Natural killer cell treated with Interleukin-12 subunit alpha and Interleukin-12 subunit beta and Interleukin-15 and Interleukin-18, amount 100 ng/mL, for 72 hours (primary cell): ENCODE measurements around the gene SOAT2. TPM values are rescaled to one million over a fixed set of nuclear protein-coding genes. Genes with fewer than 3 reads are reported as not detected.

Experiments used
- ATAC-seq, 2 donors: fragments of 150-1000 bp; cut with Tn5 transposase in 1 of 2; sonication (Bioruptor Pico), chemical (Tn5 transposase) in 1 of 2; 2 replicates each; pipeline ENCODE4 v1.10.0; 2021
- DNase-seq: peaks from one replicate; pipeline ENCODE4 v3.0.0; 2022; ENCODE audit warnings: low spot score
- H3K27ac Mint-ChIP-seq, 2 donors: 1 replicate in 1 of 2; 2 replicates in 1 of 2; pipeline ENCODE4 v1.8.0; 2022; ENCODE audit warnings: mixed read lengths in 2 of 2, mild to moderate bottlenecking in 1 of 2, moderate library complexity in 1 of 2
- H3K27me3 Mint-ChIP-seq, 2 donors: 1 replicate in 1 of 2; 2 replicates in 1 of 2; pipeline ENCODE4 v1.8.0; 2022; ENCODE audit warnings: mixed read lengths in 2 of 2
- H3K36me3 Mint-ChIP-seq: one replicate; pipeline ENCODE4 v1.8.0; 2022; ENCODE audit warnings: mixed read lengths
- H3K4me1 Mint-ChIP-seq, 2 donors: 1 replicate in 1 of 2; 2 replicates in 1 of 2; pipeline ENCODE4 v1.8.0; 2022; ENCODE audit warnings: low read depth in 2 of 2, mixed read lengths in 2 of 2, mild to moderate bottlenecking in 1 of 2
- H3K4me3 Mint-ChIP-seq: one replicate; pipeline ENCODE4 v1.8.0; 2022; ENCODE audit warnings: mixed read lengths
- H3K9me3 Mint-ChIP-seq: 2 replicates; pipeline ENCODE4 v1.8.0; 2022; ENCODE audit warnings: mixed read lengths
- total RNA-seq, 2 donors: library from RNA; stranded (reverse); gene quantifications; one replicate each; pipeline ENCODE4 v1.2.3, GENCODE V29; 2022

SOAT2 gene
- total RNA-seq, 2 donors from 2014 or later, result 0.26 TPM; not detected in 1

DNA sequence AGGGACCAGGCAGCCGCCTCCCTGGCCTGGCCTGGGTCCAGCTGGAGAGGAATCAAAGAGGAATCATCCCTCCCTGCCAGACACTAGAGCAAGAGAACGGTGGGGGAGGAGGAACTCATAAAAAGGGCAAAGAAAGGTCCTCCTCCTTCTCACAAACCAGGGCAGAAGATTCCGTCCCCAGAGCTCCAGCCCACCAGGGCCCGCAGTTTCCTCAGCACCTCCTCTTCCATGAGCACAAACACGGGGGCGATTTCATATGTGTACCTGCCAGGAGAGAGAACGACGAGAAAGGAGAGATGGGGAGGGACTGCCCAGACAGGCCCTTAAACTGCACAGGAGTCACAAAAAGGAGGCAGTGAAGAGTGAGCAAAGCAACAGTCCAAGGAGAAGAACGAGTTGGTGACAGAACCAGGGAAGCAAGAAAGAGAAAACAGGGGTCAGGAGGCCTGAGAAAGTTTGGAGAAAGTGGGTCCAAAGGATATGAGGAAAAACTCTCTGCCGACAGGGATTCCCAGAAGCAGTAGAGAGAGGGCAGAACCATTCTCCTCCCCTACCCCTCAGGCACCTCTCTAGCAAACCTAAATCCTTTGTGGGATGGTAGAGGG lies 68.5 kb downstream of the SOAT2 start:
- no peak for DNase-seq
- Mint-ChIP-seq H3K9me3 (no peaks in the 10 kb centered on the region), H3K27me3 (no peaks in the 10 kb centered on the region), H3K27ac (no peak overlapping the region), H3K4me1 (peaks cover 10 to 11% of the 10 kb centered on the region in 2 donors), H3K4me3 (no peak overlapping the region), H3K36me3 (no peaks in the 10 kb centered on the region)
- no peak for ATAC-seq

DNA sequence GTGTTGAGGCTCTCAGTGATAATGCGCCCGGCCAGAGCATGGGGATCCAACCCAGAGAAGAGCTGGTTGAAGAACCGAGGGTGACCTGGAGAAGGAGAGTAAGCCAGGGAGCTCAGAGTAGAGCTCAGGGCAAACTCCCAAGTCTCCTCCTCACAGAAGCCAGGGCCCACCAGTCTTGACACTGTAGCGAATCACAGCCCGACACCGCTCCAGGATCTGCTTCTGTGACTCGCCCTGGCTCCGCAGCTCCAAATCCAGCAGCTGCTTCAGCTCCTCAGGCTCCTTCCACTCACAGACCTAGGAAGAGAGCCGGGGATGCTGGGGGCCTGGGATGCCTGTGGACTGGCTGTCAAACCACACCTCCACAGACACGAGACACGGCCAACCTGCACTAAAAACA lies 69.1 kb downstream of the SOAT2 start:
- Mint-ChIP-seq H3K9me3 (no peaks in the 10 kb centered on the region), H3K4me1 (peaks cover 10 to 11% of the 10 kb centered on the region in 2 donors), H3K27me3 (no peaks in the 10 kb centered on the region), H3K27ac (no peak overlapping the region), H3K36me3 (no peaks in the 10 kb centered on the region), H3K4me3 (no peak overlapping the region)
- no peak for ATAC-seq
- no peak for DNase-seq

DNA sequence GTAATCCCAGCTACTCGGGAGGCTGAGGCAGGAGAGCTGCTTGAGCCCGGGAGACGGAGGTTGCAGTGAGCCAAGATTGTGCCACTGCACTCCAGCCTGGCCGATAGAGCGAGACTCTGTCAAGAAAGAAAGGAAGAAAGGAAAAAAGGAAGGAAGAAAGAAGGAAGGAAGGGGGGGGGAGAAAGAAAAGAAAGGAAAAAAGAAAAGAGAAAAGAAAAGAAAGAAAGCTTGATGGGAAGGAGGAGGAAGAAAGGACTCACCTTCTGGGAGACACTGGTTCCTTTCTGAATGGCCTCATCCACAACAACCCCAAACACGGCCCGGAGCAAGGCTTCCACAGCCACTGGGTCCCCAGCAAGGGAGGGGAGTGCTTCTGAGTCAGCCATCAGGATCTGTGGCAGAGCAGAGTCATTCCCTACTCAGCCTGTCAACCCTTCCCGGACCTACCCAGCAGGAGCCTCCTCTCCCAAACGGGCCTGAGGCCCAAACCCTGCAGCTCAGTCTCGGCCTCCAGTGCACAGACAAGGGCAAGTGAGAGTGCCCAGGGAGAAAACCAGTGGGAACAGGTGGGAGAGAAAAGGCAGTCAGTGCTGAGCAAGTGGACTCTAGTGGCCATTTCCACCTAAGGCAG lies 69.9 kb downstream of the SOAT2 start:
- Mint-ChIP-seq H3K4me1 (peaks cover 10 to 11% of the 10 kb centered on the region in 2 donors), H3K27me3 (no peaks in the 10 kb centered on the region), H3K36me3 (no peaks in the 10 kb centered on the region), H3K9me3 (no peaks in the 10 kb centered on the region), H3K4me3 (no peak overlapping the region), H3K27ac (peak overlapping the region in 1 of 2 donors; percentile 37)
- no peak for ATAC-seq
- DNase-seq, result no peak

Other genes with a start within 250 kb of the SOAT2 start
- gene KRT8, start 198.4 kb upstream of the SOAT2 start, total RNA-seq, result under 1 TPM in 1 of 2 donors, not detected in 1; 0.33 TPM
- under 1 TPM; 0.67 to 0.74 TPM for gene KRT18, start 154.4 kb upstream of the SOAT2 start, total RNA-seq
- 100 to 1,000 TPM; 340 to 372 TPM for gene EIF4B, start 97.0 kb upstream of the SOAT2 start, total RNA-seq
- 1 to 10 TPM; 2.4 to 2.8 TPM for gene TNS2, start 53.4 kb upstream of the SOAT2 start, total RNA-seq
- 10 to 100 TPM; 56.5 to 60.3 TPM for gene SPRYD3, start 24.1 kb upstream of the SOAT2 start, total RNA-seq
- not detected for gene IGFBP6, start 5.8 kb upstream of the SOAT2 start, total RNA-seq
- 10 to 100 TPM; 34.6 to 53.1 TPM for gene ZNF740, start 77.2 kb downstream of the SOAT2 start, total RNA-seq
- gene CSAD, start 77.4 kb downstream of the SOAT2 start, total RNA-seq, result 10 to 100 TPM; 26.0 to 43.2 TPM
- gene ITGB7, start 103.8 kb downstream of the SOAT2 start, total RNA-seq, result 10 to 100 TPM; 53.0 to 81.0 TPM
- gene RARG, start 128.7 kb downstream of the SOAT2 start, total RNA-seq, result 10 to 100 TPM in 1 of 2 donors, 1 to 10 TPM in 1; 5.8 to 13.3 TPM
- 100 to 1,000 TPM in 1 of 2 donors, 10 to 100 TPM in 1; 35.2 to 127 TPM for gene ESPL1, start 164.8 kb downstream of the SOAT2 start, total RNA-seq
- 100 to 1,000 TPM; 199 to 233 TPM for gene PFDN5, start 192.1 kb downstream of the SOAT2 start, total RNA-seq
- gene MYG1, start 196.2 kb downstream of the SOAT2 start, total RNA-seq, result 10 to 100 TPM; 55.8 to 72.9 TPM
- 10 to 100 TPM; 56.7 to 96.2 TPM for gene AAAS, start 218.1 kb downstream of the SOAT2 start, total RNA-seq
- not detected for gene SP7, start 232.9 kb downstream of the SOAT2 start, total RNA-seq